BJ (cell line): ENCODE data around the gene ALK. TPM values are rescaled to one million over a fixed set of nuclear protein-coding genes. Genes with fewer than 3 reads are reported as not detected.

ENCODE experiments used
- CTCF ChIA-PET: fragments of 350-600 bp; formaldehyde crosslinking; extraction: SDS; loops from one replicate; lab custom pipeline; 2021; ENCODE audit warnings: antibody characterized with exemption, inconsistent platforms; lab: Yijun Ruan, JAX
- POLR2A ChIA-PET: fragments of 300-600 bp; sonication (Branson Sonifier 250); formaldehyde crosslinking; extraction: SDS; loops from one replicate; lab custom pipeline; 2021; ENCODE audit warnings: antibody characterized with exemption; lab: Charles Lee
- DNase-seq: peaks from one replicate; pipeline ENCODE4 v3.0.0-alpha.2; 2011; ENCODE audit warnings: low read depth
- H3K27me3 ChIP-seq: 2 replicates; pipeline ENCODE4 v1.6.0; 2011; ENCODE audit warnings: low read length; ENCODE audit not compliant: control insufficient read depth, insufficient read depth
- H3K36me3 ChIP-seq: 2 replicates; pipeline ENCODE4 v1.5.1; 2011; ENCODE audit warnings: low read length; ENCODE audit not compliant: control insufficient read depth, insufficient read depth
- H3K4me3 ChIP-seq: 2 replicates; pipeline ENCODE4 v1.5.1; 2011; ENCODE audit warnings: low read depth, mild to moderate bottlenecking, control low read depth, low read length
- CTCF ChIP-seq: IDR thresholded peaks from 2 replicates; pipeline ENCODE4 v1.5.1; 2011; ENCODE audit warnings: low read depth, mild to moderate bottlenecking, control low read depth, inconsistent platforms, low read length, moderate library complexity; ENCODE audit not compliant: insufficient read depth
- polyA plus RNA-seq: library from polyadenylated mRNA; depleted of rRNA; stranded (reverse); fragments of >200 nt; gene quantifications from 2 replicates; pipeline ENCODE4 v1.2.3, GENCODE V29; 2011

The ALK gene
- polyA plus RNA-seq, 1 experiment = not detected

GRCh38 chr2:29583104-29583503 lies 338.3 kb downstream of the ALK start:
- POLR2A ChIA-PET = no interaction called here
- Histone ChIP-seq H3K4me3 (no peak overlapping the region), H3K27me3 (peaks cover 14% of the 10 kb centered on the region), H3K36me3 (no peaks in the 10 kb centered on the region)
- CTCF ChIA-PET = interaction anchor here (0.6 kb wide), 1 partner anchor 9 kb away, joined by 3 read pairs; no protein-coding TSS in a partner anchor
- DNase-seq = no peak
- TF ChIP-seq CTCF = no peak

DNA sequence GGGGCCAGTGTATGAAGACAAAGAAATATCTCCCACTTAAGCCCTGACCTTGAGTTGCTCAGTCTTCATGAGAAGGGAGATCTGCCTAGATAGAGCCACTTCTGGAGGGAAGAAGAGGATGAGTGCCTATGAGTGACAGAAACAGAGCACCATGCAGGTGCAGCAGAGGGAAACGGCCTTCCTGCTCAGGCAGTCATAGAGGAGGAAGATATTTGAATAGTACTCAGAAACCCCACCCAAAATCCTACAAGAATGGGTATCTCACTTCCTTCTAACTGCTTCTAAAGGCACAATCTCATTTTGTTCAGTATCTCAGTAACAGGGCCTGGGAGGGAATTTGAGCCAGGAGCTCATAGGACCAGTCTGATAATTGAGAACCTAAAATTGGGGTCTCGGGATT lies 339.3 kb downstream of the ALK start:
- no peak for TF ChIP-seq CTCF
- POLR2A ChIA-PET = no interaction called here
- Histone ChIP-seq H3K36me3 (no peaks in the 10 kb centered on the region), H3K27me3 (peaks cover 16% of the 10 kb centered on the region), H3K4me3 (no peak overlapping the region)
- CTCF ChIA-PET = no interaction called here
- no peak for DNase-seq

GRCh38 chr2:29580223-29580622 lies 341.2 kb downstream of the ALK start:
- ChIA-PET POLR2A (no interaction called here), CTCF (interaction anchor here (1.6 kb wide), 1 partner anchor 44 kb away, joined by 3 read pairs; no protein-coding TSS in a partner anchor)
- no peak for DNase-seq

DNA sequence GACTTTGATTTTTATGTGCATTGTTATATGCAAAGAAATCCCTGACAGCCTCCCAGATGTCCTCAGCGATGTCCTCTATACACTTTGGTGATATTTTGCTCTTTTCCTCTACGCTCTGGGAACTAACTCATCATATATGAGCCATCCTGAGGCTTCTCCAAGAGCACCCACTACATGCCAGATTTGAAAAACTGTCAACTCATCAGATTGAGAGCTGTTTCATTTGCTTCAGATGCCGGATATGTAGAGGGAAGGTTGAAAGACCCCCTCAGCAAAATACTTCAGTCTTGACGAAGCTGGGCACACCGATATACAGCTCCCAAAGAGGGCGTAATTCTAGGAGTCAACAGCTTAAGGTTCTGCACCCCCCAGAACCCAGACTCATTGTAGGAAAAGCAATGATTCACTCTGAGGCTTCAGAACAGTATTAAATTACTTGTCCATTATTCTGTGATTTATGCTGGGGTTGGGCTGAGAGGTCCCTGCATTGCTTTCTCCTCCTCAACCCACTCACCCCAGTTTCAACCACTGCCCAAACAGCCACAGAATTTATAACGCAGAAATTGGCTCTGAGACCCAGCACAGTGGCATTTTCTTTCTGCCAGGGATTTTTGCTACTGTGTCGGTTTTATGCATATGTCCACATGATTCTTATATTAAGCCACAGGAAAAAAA lies 341.8 kb downstream of the ALK start:
- DNase-seq = no peak

More at GRCh38 chr2:29580223-29580622, 341.2 kb downstream of the ALK start:
- Histone ChIP-seq H3K4me3 (no peak overlapping the region), H3K27me3 (peaks cover 22% of the 10 kb centered on the region), H3K36me3 (no peaks in the 10 kb centered on the region)
- no peak for TF ChIP-seq CTCF

More for the DNA sequence above, 341.8 kb downstream of the ALK start:
- CTCF ChIA-PET = interaction anchor here (1.5 to 1.6 kb wide), 2 partner anchors 22 to 44 kb away, joined by 3 read pairs; no protein-coding TSS in a partner anchor
- no peaks in the 10 kb centered on the region for H3K36me3 ChIP-seq
- TF ChIP-seq CTCF = no peak
- POLR2A ChIA-PET = no interaction called here
- no peak overlapping the region for H3K4me3 ChIP-seq
- peaks cover 23% of the 10 kb centered on the region for H3K27me3 ChIP-seq
